ENCODE measurements around the gene SOX6. TPM values are rescaled to one million over a fixed set of nuclear protein-coding genes. Genes with fewer than 3 reads are reported as not detected.

Gene SOX6
- total and polyA plus RNA-seq, 2 donors (not counting 3 experiments of a cell fraction or from before 2014, with no cell fraction given), result 0.14 to 3.7 TPM

GRCh38 chr11:16096336-16096735 lies 260.0 kb downstream of the SOX6 start:
- no peaks in the 10 kb centered on the region for H3K27me3 ChIP-seq (ENCODE audit: control insufficient read depth in 2 of 2, insufficient read depth in 2 of 2, low read length in 2 of 2)
- no peaks in the 10 kb centered on the region for H3K9me3 ChIP-seq (replicated peaks; ENCODE audit: control insufficient read depth, insufficient read depth, low read length)
- H2AFZ ChIP-seq (ENCODE audit: low read depth, low read length), result no peak overlapping the region
- CTCF ChIA-PET, result interaction anchor here (1.2 kb wide), 1 partner anchor 19 kb away, joined by 3 read pairs; no protein-coding TSS in a partner anchor
- DNase-seq (ENCODE audit: low read depth, low spot score), result no peak
- FAIRE-seq, result no peak
- H3K4me2 ChIP-seq (ENCODE audit: insufficient read depth, low read length), result no peak overlapping the region
- BruUV-seq (replicated peaks), result no TSS peak
- H3K27ac ChIP-seq (ENCODE audit: insufficient read depth, low read depth, low read length), result no peak overlapping the region
- POLR2A ChIA-PET, result no interaction called here
- dilution Hi-C loops (cut with MboI; ENCODE audit: extremely low pct_ligation_motif_present, low sequenced_read_pairs) (no loop called here), intact Hi-C loops (cut with micrococcal nuclease) (no loop called here)
- no peaks in the 10 kb centered on the region for H3K36me3 ChIP-seq (ENCODE audit: control insufficient read depth in 2 of 2, extremely low read depth in 1 of 2, insufficient read depth in 2 of 2, low read length in 2 of 2)
- no peaks in the 10 kb centered on the region for H3K4me1 ChIP-seq (ENCODE audit: control insufficient read depth, extremely low read depth, insufficient read depth, low read length)
- TF ChIP-seq POLR2AphosphoS5 (IDR thresholded peaks at IDR 0.05; ENCODE audit: insufficient read depth, low read depth, low read length) (no peak), JUN (IDR thresholded peaks at IDR 0.05; ENCODE audit: borderline replicate concordance, insufficient read depth, insufficient read length, low read depth) (no peak), MAX (IDR thresholded peaks at IDR 0.05; ENCODE audit: insufficient read depth, insufficient read length) (no peak)
- H3K9ac ChIP-seq (replicated peaks; ENCODE audit: extremely low read depth, insufficient read depth, low read length), result no peak overlapping the region
- H3K4me3 ChIP-seq (replicated peaks in 1 of 3; ENCODE audit: insufficient read depth in 1 of 3, low read depth in 1 of 3, low read length in 3 of 3), result no peak overlapping the region
- no peaks in the 10 kb centered on the region for H4K20me1 ChIP-seq (replicated peaks; ENCODE audit: control insufficient read depth, extremely low read depth, insufficient read depth, low read length)
- no peaks in the 10 kb centered on the region for H3K9me1 ChIP-seq (replicated peaks; ENCODE audit: control insufficient read depth, extremely low read depth, insufficient read depth, low read length)
- no peaks in the 10 kb centered on the region for H3K79me2 ChIP-seq (ENCODE audit: control insufficient read depth, insufficient read depth, low read length)

- no peak for DNase-seq (ENCODE audit: low read depth, low spot score)
- Histone ChIP-seq H2AFZ (ENCODE audit: low read depth, low read length) (no peak overlapping the region), H3K36me3 (ENCODE audit: control insufficient read depth in 2 of 2, extremely low read depth in 1 of 2, insufficient read depth in 2 of 2, low read length in 2 of 2) (no peaks in the 10 kb centered on the region), H3K27ac (ENCODE audit: insufficient read depth, low read depth, low read length) (no peak overlapping the region), H4K20me1 (replicated peaks; ENCODE audit: control insufficient read depth, extremely low read depth, insufficient read depth, low read length) (no peaks in the 10 kb centered on the region), H3K4me2 (ENCODE audit: insufficient read depth, low read length) (no peak overlapping the region), H3K27me3 (ENCODE audit: control insufficient read depth in 2 of 2, insufficient read depth in 2 of 2, low read length in 2 of 2) (no peaks in the 10 kb centered on the region), H3K79me2 (ENCODE audit: control insufficient read depth, insufficient read depth, low read length) (no peaks in the 10 kb centered on the region), H3K4me3 (replicated peaks in 1 of 3; ENCODE audit: insufficient read depth in 1 of 3, low read depth in 1 of 3, low read length in 3 of 3) (no peak overlapping the region), H3K9ac (replicated peaks; ENCODE audit: extremely low read depth, insufficient read depth, low read length) (no peak overlapping the region), H3K9me1 (replicated peaks; ENCODE audit: control insufficient read depth, extremely low read depth, insufficient read depth, low read length) (no peaks in the 10 kb centered on the region), H3K4me1 (ENCODE audit: control insufficient read depth, extremely low read depth, insufficient read depth, low read length) (no peaks in the 10 kb centered on the region), H3K9me3 (replicated peaks; ENCODE audit: control insufficient read depth, insufficient read depth, low read length) (no peaks in the 10 kb centered on the region)
- POLR2A ChIA-PET, result no interaction called here
- CTCF ChIA-PET, result no interaction called here
- FAIRE-seq, result no peak
- dilution Hi-C loops (cut with MboI; ENCODE audit: extremely low pct_ligation_motif_present, low sequenced_read_pairs), result no loop called here
- no TSS peak for BruUV-seq (replicated peaks)
- TF ChIP-seq POLR2AphosphoS5 (IDR thresholded peaks at IDR 0.05; ENCODE audit: insufficient read depth, low read depth, low read length), result no peak
- no peak for TF ChIP-seq POLR2A (IDR thresholded peaks at IDR 0.05; ENCODE audit: low read depth, low read length)
- no peak for TF ChIP-seq CTCF (IDR thresholded peaks at IDR 0.05; ENCODE audit: extremely low read depth in 1 of 2, insufficient read depth in 1 of 2, low read depth in 1 of 2, low read length in 2 of 2)
- TF ChIP-seq FOS (IDR thresholded peaks at IDR 0.05; ENCODE audit: borderline replicate concordance, insufficient read depth, low read length), result no peak
- no peak for TF ChIP-seq JUN (IDR thresholded peaks at IDR 0.05; ENCODE audit: borderline replicate concordance, insufficient read depth, insufficient read length, low read depth)
- no peak for TF ChIP-seq MAX (IDR thresholded peaks at IDR 0.05; ENCODE audit: insufficient read depth, insufficient read length)
- no peak for TF ChIP-seq EZH2 (IDR thresholded peaks at IDR 0.05; ENCODE audit: borderline replicate concordance, low read depth, low read length, severe bottlenecking)
- TF ChIP-seq GATA2 (IDR thresholded peaks at IDR 0.05; ENCODE audit: insufficient read depth, insufficient read length, low read depth, low read length), result no peak
- TF ChIP-seq MYC (IDR thresholded peaks at IDR 0.05; ENCODE audit: low read depth, low read length), result no peak
- intact Hi-C loops (cut with micrococcal nuclease), result no loop called here
Measured at GRCh38 chr11:16095756-16096155, 260.6 kb downstream of the SOX6 start.
